GM11168 (cell line): ENCODE measurements around the gene RBM46.

Experiments
- in situ Hi-C: fragments of 300-500 bp; cut with MboI; formaldehyde crosslinking; loops from one replicate; pipeline ENCODE4 v1.12.0; 2022; ENCODE audit warnings: low sequenced_read_pairs; ENCODE audit not compliant: unreplicated experiment

RBM46 gene

GRCh38 chr4:154781126-154781982, at the start of gene RBM46:
Gene RBM46 (plus strand): TSS chr4:154781272. CDS start chr4:154796753, 15,481 bp downstream.
- in situ Hi-C loops: loop anchor here (25.0 kb wide), 1 partner anchor 581 kb away; no protein-coding TSS in a partner anchor

DNA sequence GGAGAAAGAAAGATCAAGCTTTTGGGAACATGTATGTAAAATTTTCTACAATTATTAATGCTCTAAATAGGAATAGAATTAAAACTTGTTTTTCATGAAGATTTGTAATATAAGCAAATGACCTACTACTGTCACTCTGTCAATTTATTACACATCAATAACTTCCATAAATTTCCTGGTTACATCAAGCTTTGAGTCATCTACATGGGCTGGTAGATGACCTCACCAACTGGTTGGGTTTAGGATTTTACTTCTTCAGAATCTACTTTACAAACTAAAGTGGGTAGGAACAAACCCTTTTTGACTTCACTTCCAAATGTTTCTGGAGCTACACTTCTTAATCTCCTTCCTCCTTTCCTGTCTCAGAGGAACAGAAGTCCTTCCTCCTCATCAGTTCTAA, 49.3 kb upstream of the RBM46 start:
- in situ Hi-C loops: no loop called here

- in situ Hi-C loops: no loop called here
Measured at GRCh38 chr4:154732669-154733068, 48.4 kb upstream of the RBM46 start.

DNA sequence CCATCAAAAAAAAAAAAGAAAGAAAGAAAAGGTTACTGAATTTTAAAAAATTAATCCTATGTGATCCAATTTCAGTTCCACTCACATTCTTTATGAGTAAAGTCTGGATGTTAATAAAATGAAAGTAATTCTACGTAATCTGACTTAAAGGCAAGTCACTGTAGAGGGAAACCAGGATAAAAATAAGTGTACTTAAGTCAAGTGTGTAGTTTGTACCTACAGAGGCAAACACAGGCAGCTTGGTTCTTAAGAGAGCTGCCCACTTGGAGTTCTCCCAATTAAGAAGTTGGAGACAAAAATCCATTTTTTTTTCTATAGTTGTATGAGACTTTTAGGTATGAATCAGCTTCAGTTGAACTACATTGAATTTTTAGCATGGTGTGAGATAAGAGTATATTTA, 44.3 kb upstream of the RBM46 start:
- in situ Hi-C loops: no loop called here

- in situ Hi-C loops: no loop called here
Measured at GRCh38 chr4:154738426-154738825, 42.6 kb upstream of the RBM46 start.

DNA sequence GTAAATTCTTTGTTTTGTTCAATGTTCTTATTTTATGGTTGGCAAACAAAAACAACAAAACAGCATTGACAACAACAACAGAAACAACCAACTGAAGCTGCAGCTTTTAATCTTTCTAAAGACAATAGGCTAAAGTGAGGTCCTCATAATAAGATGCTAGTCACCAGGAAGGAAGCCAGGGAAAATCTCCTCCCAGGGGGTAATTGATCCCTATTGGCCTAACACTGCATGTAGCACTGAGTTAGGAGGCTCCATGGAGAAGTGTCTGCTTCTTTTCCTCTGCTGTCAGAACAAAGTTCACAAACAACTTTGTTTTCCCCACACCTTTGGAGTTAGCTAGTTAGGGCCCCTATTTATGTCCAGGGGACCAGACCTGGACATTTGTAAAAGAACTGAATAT, 42.0 kb upstream of the RBM46 start:
- in situ Hi-C loops: no loop called here

- in situ Hi-C loops: no loop called here
Measured at GRCh38 chr4:154740462-154740861, 40.6 kb upstream of the RBM46 start.

GRCh38 chr4:154741131-154741665, 39.9 kb upstream of the RBM46 start:
- in situ Hi-C loops: no loop called here

DNA sequence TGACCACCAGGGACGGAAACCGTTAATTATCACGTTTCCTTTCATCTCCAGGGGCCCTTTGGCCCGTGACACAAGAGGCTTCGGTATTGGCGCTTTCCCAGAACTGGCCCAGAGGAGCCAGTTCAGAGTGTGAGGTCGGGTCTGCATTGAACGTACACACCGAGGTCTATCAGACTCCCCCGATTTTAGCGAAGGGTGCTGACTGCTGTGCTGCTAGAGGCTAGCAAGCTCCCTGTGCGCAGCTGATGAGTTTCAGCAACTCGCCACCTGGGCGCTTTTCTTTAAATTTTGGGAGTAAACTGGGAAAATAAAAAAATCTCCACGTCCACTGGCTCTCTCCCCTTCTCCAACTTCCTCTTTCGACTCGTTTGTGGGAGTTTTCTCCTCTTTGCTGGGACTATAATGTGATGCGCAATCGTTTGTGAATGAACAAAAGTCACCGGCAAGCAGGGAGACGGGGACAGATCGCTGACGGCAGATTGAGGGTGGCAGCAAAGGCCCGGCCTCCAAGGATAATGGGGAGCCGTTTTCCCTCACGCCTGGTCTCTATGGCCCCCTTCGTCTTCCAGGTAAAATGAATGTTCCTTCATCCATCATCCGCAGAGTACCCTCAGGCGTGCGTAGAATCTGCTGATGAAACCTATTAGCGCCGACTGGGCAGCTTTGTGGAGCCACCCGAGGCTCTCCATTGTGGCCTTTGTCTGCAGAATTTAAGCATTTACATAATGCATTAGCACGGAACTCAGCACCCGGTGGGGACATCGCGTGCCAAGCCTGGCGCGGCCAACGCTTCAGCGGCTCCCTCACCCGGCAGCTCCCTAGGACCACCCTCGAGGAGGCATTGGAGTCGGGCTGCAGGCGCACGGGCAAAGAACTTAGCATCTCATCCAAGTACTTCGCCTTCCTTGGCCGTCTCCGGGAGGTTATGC, 38.9 kb upstream of the RBM46 start:
- in situ Hi-C loops: no loop called here

GRCh38 chr4:154743683-154744340, 37.3 kb upstream of the RBM46 start, which contains the start of gene LRAT:
Gene LRAT (plus strand): TSS chr4:154744000. CDS start chr4:154744327, 327 bp downstream.
- in situ Hi-C loops: no loop called here

- in situ Hi-C loops: no loop called here
Measured at GRCh38 chr4:154744341-154744926, 36.6 kb upstream of the RBM46 start.

DNA sequence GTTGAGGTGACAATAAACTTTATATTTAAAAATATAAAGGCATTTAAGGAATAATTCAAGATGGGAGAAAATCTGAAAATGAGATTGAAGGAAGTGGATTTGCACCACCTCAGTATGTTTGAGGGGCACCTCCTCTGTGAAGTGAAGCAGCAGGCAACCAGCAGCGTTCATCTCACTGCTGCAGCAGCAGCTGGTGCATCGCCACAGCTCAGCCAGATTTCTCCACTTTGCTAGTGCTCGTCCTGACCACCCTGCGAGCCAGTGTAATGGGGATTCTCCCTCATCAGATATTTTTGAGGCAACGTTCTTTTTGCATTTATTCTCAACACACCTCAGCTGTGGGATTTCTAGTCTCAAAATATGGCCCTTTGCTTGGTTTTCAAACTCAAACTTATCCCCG, 23.4 kb upstream of the RBM46 start:
- in situ Hi-C loops: no loop called here

DNA sequence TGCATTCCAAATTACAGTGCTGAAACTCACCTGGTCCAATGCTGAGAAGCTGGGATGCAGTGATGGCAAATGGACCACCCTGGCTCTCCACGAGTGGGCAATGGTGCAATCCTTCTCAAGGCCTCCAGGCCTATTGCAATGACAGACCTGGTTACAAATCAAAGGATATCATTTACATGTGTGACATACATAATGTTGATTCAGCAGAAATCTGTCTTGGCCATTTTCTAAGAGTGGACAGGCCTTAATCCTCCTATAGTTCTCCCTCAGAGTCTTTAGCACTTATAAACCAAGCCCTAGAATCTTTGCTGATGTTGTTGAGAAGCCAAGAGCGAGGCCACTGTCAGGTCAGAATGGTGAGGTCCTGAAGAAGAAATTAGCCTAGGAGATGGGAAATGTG, 20.2 kb upstream of the RBM46 start:
- in situ Hi-C loops: no loop called here

DNA sequence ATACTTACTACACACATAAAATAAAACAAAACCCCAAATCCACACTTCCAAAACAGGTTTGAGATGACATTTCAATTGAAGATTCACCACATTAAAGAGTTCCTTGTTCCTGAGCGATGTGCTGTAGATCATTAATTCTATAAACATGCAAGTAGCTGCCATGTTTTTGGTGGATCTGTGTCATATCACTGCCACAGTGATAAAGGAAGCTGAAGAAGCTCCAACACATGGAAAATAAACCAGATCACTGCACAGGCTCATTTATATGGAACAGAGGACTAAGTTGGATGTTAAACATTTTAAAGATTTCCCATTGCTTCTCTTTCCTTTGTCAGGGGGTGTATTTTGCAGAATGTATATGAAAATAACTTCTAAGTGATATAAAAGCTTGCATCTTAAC, 2.8 kb upstream of the RBM46 start:
- in situ Hi-C loops: loop anchor here (25.0 kb wide), 1 partner anchor 584 kb away; no protein-coding TSS in a partner anchor

- in situ Hi-C loops: loop anchor here (25.0 kb wide), 1 partner anchor 583 kb away; no protein-coding TSS in a partner anchor
Measured at GRCh38 chr4:154779362-154779947, 1.6 kb upstream of the RBM46 start.

DNA sequence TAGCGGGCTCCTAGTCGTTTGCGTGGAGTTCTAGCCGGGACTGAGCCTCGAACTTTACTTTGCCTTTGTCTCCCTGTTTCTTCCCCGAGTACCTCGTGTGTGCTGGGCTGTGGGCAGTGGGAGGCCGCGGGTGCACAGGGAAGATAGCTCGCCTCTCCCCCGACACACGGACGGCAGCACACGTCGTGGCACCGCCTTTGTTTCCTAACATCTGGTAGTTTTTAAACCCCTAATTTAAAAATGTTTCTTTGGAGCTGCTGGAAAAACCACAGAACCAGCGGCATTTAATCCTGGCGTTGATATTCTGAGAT, 866 bp downstream of the RBM46 start:
- in situ Hi-C loops: loop anchor here (25.0 kb wide), 1 partner anchor 580 kb away; no protein-coding TSS in a partner anchor

DNA sequence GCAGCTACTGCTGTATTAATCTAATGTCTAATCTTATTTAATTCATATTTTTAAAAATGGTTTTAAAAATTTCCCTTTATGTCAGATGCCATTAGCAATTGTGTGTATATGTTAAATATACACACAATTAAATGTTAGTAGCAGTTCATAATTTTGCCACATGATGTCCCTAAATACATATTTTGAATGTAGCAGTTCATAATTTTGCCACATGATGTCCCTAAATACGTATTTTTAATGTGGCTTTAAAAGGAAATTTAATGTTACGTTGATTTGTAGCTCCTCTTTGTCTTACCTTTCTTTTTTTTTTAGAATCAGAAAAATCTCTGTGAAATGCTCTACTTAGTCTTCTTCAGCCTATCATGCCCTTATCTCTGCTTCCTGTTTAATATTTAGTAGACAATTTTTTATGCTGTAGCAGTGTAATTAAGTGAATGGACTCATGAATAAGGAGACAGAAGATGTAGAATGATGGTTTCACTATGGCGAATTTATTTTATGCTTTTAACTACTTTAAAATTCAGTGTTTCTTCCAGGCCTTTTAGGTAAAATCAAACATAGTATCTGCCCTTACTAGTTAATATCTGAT, 26.1 kb downstream of the RBM46 start:
- in situ Hi-C loops: no loop called here

DNA sequence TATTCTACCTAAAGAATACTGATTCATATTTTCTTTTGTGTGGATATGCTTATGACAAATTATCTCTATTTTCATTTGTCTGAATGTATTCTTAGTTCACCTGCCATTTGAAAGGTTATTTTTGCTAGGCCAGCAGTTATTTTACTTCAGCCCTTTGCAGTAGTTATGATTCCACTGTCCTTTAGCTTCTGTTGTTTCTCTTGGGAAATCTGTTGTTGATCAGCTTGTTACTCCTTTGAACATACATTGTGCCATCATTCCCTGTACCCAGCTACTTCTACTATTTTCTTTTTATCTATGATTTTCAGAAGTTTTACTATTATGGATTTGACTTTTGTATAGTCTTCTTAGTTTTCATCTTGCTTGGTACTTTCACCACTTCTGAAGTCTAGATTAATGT, 37.2 kb downstream of the RBM46 start:
- in situ Hi-C loops: no loop called here

DNA sequence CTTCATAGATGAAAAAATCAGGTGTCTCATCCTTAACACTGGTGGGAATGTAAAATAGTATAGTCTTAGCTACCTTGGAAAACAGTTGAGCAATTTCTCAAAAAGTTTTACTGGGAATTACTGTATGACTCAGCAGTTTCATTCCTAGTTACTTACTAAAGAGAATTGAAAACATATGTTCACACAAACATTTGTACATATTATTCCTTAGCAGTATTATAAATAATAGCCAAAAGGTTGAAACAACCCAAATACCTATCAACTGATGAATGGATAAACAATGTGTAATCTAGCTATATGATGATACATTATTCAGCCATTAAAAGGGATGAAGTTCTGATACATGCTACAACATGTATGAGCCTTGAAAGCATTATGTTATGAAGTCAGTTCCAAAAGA, 41.7 kb downstream of the RBM46 start:
- in situ Hi-C loops: no loop called here
